K562 (cell line): ENCODE measurements around the gene ANO3. TPM values are rescaled to one million over a fixed set of nuclear protein-coding genes. Genes with fewer than 3 reads are reported as not detected.

Experiments
- ATAC-seq: fragments of 200-7000 bp; cut with Tn5 transposase; 3 replicates; pipeline ENCODE4 v1.9.1; 2020; ENCODE audit warnings: moderate library complexity
- BruUV-seq: library from RNA; stranded (reverse); fragments of 400-500 nt; replicated peaks from 2 replicates; lab custom pipeline; 2021; lab: Mats Ljungman, UMichigan
- CTCF ChIA-PET: fragments of 300-600 bp; formaldehyde crosslinking; extraction: SDS; loops from one replicate; lab custom pipeline; 2021; ENCODE audit warnings: low intra/inter-chr PET ratio; lab: Yijun Ruan, JAX
- POLR2A ChIA-PET: fragments of 300-600, 350-650 bp; sonication (Branson Sonifier 250); formaldehyde crosslinking; extraction: SDS; loops from one replicate; lab custom pipeline; 2021; ENCODE audit warnings: antibody characterized with exemption, inconsistent platforms; lab: Yijun Ruan, JAX
- DNase-seq, 4 experiments: peaks; one replicate each; pipeline versions ENCODE4 v3.0.0 to v3.0.0-alpha.2; 2011 to 2018; ENCODE audit warnings: low spot score in 3 of 4, mixed read lengths in 3 of 4; ENCODE audit errors: extremely low read depth in 1 of 4
- FAIRE-seq: peaks from 2 replicates; lab custom pipeline; 2011; peaks lifted over from hg19 to GRCh38; lab: Jason Lieb, UNC
- H2AFZ ChIP-seq: 2 replicates; pipeline ENCODE4 v1.6.0; 2011; ENCODE audit warnings: low read depth, low read length, control low read depth, inconsistent platforms
- H3K27ac ChIP-seq: fragments of 200-600 bp; 3 replicates; pipeline ENCODE4 v1.8.0; 2011; ENCODE audit warnings: low read depth, mild to moderate bottlenecking, control low read depth, inconsistent platforms, low read length, moderate library complexity, mixed read lengths; ENCODE audit errors: extremely low read depth
- H3K27me3 ChIP-seq, 2 experiments: fragments of 300-600 bp in 1 of 2; 2 replicates in 1 of 2; 3 replicates in 1 of 2; pipeline versions ENCODE4 v1.6.0 to v1.8.0; 2011; ENCODE audit warnings: inconsistent platforms in 2 of 2, low read length in 2 of 2, mild to moderate bottlenecking in 1 of 2, mixed read lengths in 1 of 2, moderate library complexity in 1 of 2; ENCODE audit not compliant: control insufficient read depth in 2 of 2, insufficient read depth in 2 of 2
- H3K36me3 ChIP-seq: fragments of 300-600 bp; 3 replicates; pipeline ENCODE4 v1.8.0; 2011; ENCODE audit warnings: mild to moderate bottlenecking, low read length, inconsistent platforms; ENCODE audit not compliant: control insufficient read depth, insufficient read depth
- H3K4me1 ChIP-seq, 2 experiments: fragments of 200-600 bp in 1 of 2; replicated peaks in 1 of 2; 2 replicates in 1 of 2; 3 replicates in 1 of 2; pipeline versions ENCODE4 v1.5.1 to v1.8.0; 2011; ENCODE audit warnings: inconsistent platforms in 2 of 2, low read length in 2 of 2, mild to moderate bottlenecking in 1 of 2, mixed read lengths in 1 of 2, moderate library complexity in 1 of 2; ENCODE audit not compliant: control insufficient read depth in 2 of 2, insufficient read depth in 2 of 2
- H3K4me2 ChIP-seq: 2 replicates; pipeline ENCODE4 v1.6.1; 2011; ENCODE audit warnings: low read length, control low read depth, inconsistent platforms, mixed read lengths; ENCODE audit not compliant: insufficient read depth
- H3K4me3 ChIP-seq: fragments of 200-600 bp; sonication (generic), shearing (Covaris generic); 2 replicates; pipeline ENCODE4 v1.5.1; 2016; ENCODE audit warnings: control low read depth, inconsistent platforms
- H3K79me2 ChIP-seq: fragments of 200-600 bp; 3 replicates; pipeline ENCODE4 v1.8.0; 2011; ENCODE audit warnings: low read length, inconsistent platforms; ENCODE audit not compliant: control insufficient read depth, insufficient read depth
- H3K9ac ChIP-seq, 2 experiments: 2 replicates each; pipeline versions ENCODE4 v1.6.0 to v1.6.1; 2011; ENCODE audit warnings: low read depth in 2 of 2, low read length in 2 of 2, control low read depth in 1 of 2, inconsistent platforms in 1 of 2, mild to moderate bottlenecking in 1 of 2, mixed read lengths in 1 of 2; ENCODE audit not compliant: insufficient read depth in 1 of 2
- H3K9me1 ChIP-seq: one replicate; pipeline ENCODE4 v1.6.0; 2011; ENCODE audit warnings: inconsistent platforms, mild to moderate bottlenecking, low read length, moderate library complexity; ENCODE audit not compliant: control insufficient read depth, insufficient read depth
- H3K9me3 ChIP-seq: replicated peaks from 2 replicates; pipeline ENCODE4 v1.5.1; 2011; ENCODE audit warnings: low read depth, low read length, inconsistent platforms; ENCODE audit not compliant: control insufficient read depth, insufficient read depth
- H4K20me1 ChIP-seq: replicated peaks from 2 replicates; pipeline ENCODE4 v1.6.1; 2011; ENCODE audit warnings: low read length, inconsistent platforms, mixed read lengths; ENCODE audit not compliant: control insufficient read depth, insufficient read depth
- LEF1 ChIP-seq: fragments of 450-650 bp; IDR thresholded peaks from 2 replicates; pipeline ENCODE4 v1.6.1; 2016; ENCODE audit warnings: mild to moderate bottlenecking
- ZNF79 ChIP-seq: fragments of 250-450 bp; sonication (Bioruptor Pico); IDR thresholded peaks from 2 replicates; pipeline ENCODE4 v1.4.0; 2020; ENCODE audit warnings: low read depth, mild to moderate bottlenecking, moderate library complexity
- WGBS: fragments of 100-300 bp; shearing (Covaris generic); methylation state at CpG from one replicate; pipeline ENCODE4 v1.1.6; 2016; ENCODE audit warnings: low coverage, mixed read lengths; ENCODE audit not compliant: insufficient coverage; ENCODE audit errors: missing lambda C conversion rate; 5-methylcytosine and 5-hydroxymethylcytosine counted together
- in situ Hi-C: fragments of 300-500 bp; cut with MboI; formaldehyde crosslinking; loops from 4 replicates; pipeline ENCODE4 v1.15.0; 2018; ENCODE audit warnings: inconsistent platforms, mixed read lengths
- intact Hi-C: fragments of 100-400 bp; cut with micrococcal nuclease; formaldehyde crosslinking; loops from 2 replicates; pipeline ENCODE4 v1.14.2; 2022
- polyA plus RNA-seq, 8 experiments: library from polyadenylated mRNA; depleted of rRNA in 4 of 8; stranded (reverse) in 5 of 8; unstranded in 3 of 8; fragments of >200 nt; fragmentation: Nextera tagmentation in 2 of 8; fragmentation: Illumina TruSeq in 1 of 8; extraction: Ambion mirVana in 2 of 8; extraction: Trizol in 1 of 8; gene quantifications; 2 replicates each; pipeline versions ENCODE4 v1.2.1 to v1.2.3, GENCODE V29; 2011 to 2014; ENCODE audit warnings: inconsistent platforms in 1 of 8, missing spikeins in 1 of 8
- total RNA-seq, 7 experiments: library from RNA; depleted of rRNA in 6 of 7; stranded (reverse); fragments of >200 nt in 6 of 7; fragmentation: Illumina TruSeq in 2 of 7; extraction: Trizol in 2 of 7; gene quantifications; 2 replicates each; pipeline versions ENCODE4 v1.2.1 to v1.2.3, GENCODE V29; 2011 to 2021; ENCODE audit warnings: low replicate concordance in 1 of 7
- TF ChIP-seq, protein P1 (sequence below): fragments of 450-650 bp; IDR thresholded peaks from 2 replicates; pipeline ENCODE4 v1.6.1; 2016; ENCODE audit warnings: low read depth
- TF ChIP-seq, protein P2 (sequence below): fragments of 450-650 bp; formaldehyde crosslinking; IDR thresholded peaks from 2 replicates; pipeline ENCODE4 v1.4.0; 2020; ENCODE audit warnings: mild to moderate bottlenecking, moderate library complexity
- TF ChIP-seq, protein P3 (sequence below), 2 experiments: IDR thresholded peaks in 1 of 2; conservative IDR thresholded peaks in 1 of 2; 2 replicates each; pipeline ENCODE4 v1.6.1; 2016; ENCODE audit warnings: low read depth in 2 of 2, mild to moderate bottlenecking in 1 of 2, missing compliant biosample characterization in 1 of 2, missing genetic modification characterization in 1 of 2, moderate library complexity in 1 of 2
- TF ChIP-seq, protein P4 (sequence below), 2 experiments: fragments of 450-650 bp in 1 of 2; sonication (generic) in 1 of 2; formaldehyde crosslinking; conservative IDR thresholded peaks; 2 replicates each; pipeline versions ENCODE4 v1.4.0 to v1.8.1; 2020 to 2022; ENCODE audit warnings: mild to moderate bottlenecking in 1 of 2, missing genetic modification reagents in 1 of 2

ANO3 gene
- total and polyA plus RNA-seq, 9 of the 15 experiments (the other 6 are each of a cell fraction or from before 2014, with no cell fraction given), result 0.01 to 0.13 (median 0.04) TPM; not detected in 1

DNA sequence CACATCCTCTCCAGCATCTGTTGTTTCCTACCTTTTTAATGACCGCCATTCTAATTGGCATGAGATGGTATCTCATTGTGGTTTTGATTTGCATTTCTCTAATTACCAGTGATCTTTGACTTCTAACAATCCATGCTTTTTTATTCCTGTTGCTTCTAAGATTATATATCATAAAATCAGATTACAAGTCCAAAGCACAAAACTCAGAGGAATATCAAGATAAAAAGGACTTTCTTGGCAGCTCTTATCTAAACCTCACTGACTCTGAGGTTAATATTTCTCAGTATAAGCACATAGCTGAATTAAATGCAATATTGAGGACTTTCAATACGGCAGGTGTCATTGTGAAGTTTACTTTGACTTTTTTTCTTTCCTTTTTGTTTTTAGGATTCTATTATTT is 378.6 kb downstream of the ANO3 start (continued):
- TF ChIP-seq, protein P1, sequence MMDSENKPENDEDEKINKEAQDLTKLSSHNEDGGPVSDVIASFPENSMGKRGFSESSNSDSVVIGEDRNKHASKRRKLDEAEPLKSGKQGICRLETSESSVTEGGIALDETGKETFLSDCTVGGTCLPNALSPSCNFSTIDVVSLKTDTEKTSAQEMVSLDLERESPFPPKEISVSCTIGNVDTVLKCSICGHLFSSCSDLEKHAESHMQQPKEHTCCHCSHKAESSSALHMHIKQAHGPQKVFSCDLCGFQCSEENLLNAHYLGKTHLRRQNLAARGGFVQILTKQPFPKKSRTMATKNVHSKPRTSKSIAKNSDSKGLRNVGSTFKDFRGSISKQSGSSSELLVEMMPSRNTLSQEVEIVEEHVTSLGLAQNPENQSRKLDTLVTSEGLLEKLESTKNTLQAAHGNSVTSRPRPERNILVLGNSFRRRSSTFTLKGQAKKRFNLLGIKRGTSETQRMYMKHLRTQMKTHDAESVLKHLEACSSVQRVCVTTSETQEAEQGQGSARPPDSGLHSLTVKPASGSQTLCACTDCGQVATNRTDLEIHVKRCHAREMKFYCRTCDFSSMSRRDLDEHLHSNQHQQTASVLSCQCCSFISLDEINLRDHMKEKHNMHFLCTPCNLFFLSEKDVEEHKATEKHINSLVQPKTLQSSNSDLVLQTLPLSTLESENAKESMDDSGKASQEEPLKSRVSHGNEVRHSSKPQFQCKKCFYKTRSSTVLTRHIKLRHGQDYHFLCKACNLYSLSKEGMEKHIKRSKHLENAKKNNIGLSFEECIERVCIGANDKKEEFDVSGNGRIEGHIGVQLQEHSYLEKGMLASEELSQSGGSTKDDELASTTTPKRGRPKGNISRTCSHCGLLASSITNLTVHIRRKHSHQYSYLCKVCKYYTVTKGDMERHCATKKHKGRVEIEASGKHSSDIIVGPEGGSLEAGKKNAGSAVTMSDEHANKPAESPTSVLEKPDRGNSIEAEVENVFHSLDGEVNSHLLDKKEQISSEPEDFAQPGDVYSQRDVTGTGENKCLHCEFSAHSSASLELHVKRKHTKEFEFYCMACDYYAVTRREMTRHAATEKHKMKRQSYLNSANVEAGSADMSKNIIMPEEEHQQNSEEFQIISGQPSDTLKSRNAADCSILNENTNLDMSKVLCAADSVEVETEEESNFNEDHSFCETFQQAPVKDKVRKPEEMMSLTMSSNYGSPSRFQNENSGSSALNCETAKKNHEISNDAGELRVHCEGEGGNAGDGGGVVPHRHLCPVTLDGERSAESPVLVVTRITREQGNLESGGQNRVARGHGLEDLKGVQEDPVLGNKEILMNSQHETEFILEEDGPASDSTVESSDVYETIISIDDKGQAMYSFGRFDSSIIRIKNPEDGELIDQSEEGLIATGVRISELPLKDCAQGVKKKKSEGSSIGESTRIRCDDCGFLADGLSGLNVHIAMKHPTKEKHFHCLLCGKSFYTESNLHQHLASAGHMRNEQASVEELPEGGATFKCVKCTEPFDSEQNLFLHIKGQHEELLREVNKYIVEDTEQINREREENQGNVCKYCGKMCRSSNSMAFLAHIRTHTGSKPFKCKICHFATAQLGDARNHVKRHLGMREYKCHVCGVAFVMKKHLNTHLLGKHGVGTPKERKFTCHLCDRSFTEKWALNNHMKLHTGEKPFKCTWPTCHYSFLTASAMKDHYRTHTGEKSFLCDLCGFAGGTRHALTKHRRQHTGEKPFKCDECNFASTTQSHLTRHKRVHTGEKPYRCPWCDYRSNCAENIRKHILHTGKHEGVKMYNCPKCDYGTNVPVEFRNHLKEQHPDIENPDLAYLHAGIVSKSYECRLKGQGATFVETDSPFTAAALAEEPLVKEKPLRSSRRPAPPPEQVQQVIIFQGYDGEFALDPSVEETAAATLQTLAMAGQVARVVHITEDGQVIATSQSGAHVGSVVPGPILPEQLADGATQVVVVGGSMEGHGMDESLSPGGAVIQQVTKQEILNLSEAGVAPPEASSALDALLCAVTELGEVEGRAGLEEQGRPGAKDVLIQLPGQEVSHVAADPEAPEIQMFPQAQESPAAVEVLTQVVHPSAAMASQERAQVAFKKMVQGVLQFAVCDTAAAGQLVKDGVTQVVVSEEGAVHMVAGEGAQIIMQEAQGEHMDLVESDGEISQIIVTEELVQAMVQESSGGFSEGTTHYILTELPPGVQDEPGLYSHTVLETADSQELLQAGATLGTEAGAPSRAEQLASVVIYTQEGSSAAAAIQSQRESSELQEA, result no peak
- TF ChIP-seq, all 486 proteins: peak for 0

DNA sequence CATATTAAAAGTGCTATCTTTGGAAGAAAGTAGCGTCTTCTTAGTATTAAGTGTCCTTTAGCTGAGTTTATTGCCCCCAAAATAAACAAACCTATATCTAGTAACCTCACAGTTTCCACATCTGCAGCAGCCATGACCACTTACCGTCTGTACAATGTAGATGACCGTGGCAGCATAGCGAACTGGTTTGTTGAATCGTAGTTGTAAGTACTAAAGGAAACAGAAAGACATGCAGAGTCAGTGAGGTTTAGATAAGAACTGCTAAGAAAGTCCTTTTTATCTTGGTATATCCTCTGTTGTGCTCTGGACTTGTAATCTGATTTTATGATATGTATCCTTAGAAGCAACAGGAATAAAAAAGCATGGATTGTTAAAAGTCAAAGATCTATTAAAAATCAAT is 380.6 kb downstream of the ANO3 start:
- no peak overlapping the region for H3K27ac ChIP-seq
- no peaks in the 10 kb centered on the region for H3K79me2 ChIP-seq
- H3K4me1 ChIP-seq, result no peaks in the 10 kb centered on the region
- no TSS peak for BruUV-seq
- no peak overlapping the region for H2AFZ ChIP-seq
- 1% methylated on average over 5 of the region's 5 CpGs for WGBS
- H3K4me3 ChIP-seq, result no peak overlapping the region
- no peaks in the 10 kb centered on the region for H3K9me1 ChIP-seq
- FAIRE-seq (no peak), ATAC-seq (no peak), DNase-seq (no peak)
- H3K9me3 ChIP-seq, result no peaks in the 10 kb centered on the region; the same call in 1 of the 2 replicates
- no peaks in the 10 kb centered on the region for H3K36me3 ChIP-seq
- intact Hi-C loops (no loop called here), in situ Hi-C loops (no loop called here)
- POLR2A ChIA-PET, result no interaction called here
- CTCF ChIA-PET, result no interaction called here
- no peaks in the 10 kb centered on the region for H3K27me3 ChIP-seq
- H4K20me1 ChIP-seq, result no peaks in the 10 kb centered on the region
- no peak overlapping the region for H3K9ac ChIP-seq
- no peak overlapping the region for H3K4me2 ChIP-seq
- TF ChIP-seq ZNF79 (CRISPR knock-in tag) (no peak), LEF1 (no peak)
- TF ChIP-seq, protein P2, sequence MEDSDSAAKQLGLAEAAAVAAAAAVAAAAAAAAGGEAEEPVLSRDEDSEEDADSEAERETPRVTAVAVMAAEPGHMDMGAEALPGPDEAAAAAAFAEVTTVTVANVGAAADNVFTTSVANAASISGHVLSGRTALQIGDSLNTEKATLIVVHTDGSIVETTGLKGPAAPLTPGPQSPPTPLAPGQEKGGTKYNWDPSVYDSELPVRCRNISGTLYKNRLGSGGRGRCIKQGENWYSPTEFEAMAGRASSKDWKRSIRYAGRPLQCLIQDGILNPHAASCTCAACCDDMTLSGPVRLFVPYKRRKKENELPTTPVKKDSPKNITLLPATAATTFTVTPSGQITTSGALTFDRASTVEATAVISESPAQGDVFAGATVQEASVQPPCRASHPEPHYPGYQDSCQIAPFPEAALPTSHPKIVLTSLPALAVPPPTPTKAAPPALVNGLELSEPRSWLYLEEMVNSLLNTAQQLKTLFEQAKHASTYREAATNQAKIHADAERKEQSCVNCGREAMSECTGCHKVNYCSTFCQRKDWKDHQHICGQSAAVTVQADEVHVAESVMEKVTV (CRISPR knock-in tag), result no peak
- TF ChIP-seq, protein P3, sequence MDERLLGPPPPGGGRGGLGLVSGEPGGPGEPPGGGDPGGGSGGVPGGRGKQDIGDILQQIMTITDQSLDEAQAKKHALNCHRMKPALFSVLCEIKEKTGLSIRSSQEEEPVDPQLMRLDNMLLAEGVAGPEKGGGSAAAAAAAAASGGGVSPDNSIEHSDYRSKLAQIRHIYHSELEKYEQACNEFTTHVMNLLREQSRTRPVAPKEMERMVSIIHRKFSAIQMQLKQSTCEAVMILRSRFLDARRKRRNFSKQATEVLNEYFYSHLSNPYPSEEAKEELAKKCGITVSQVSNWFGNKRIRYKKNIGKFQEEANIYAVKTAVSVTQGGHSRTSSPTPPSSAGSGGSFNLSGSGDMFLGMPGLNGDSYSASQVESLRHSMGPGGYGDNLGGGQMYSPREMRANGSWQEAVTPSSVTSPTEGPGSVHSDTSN (CRISPR knock-in tag; IDR thresholded peaks at IDR 0.05; ENCODE audit: low read depth), result no peak
- TF ChIP-seq, protein P3 (tag; conservative IDR thresholded peaks at IDR 0.05; ENCODE audit: low read depth), result no peak
- TF ChIP-seq, protein P4, sequence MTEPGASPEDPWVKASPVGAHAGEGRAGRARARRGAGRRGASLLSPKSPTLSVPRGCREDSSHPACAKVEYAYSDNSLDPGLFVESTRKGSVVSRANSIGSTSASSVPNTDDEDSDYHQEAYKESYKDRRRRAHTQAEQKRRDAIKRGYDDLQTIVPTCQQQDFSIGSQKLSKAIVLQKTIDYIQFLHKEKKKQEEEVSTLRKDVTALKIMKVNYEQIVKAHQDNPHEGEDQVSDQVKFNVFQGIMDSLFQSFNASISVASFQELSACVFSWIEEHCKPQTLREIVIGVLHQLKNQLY (CRISPR knock-in tag; conservative IDR thresholded peaks at IDR 0.05), result no peak
